GM18867 (cell line): Measurements from ENCODE around the gene MARS1.

Experiments used
- ATAC-seq: cut with Tn5 transposase; IDR thresholded peaks from one replicate; pipeline ENCODE4 v1.9.1; 2021; ENCODE audit warnings: mild to moderate bottlenecking, moderate library complexity; ENCODE audit not compliant: unreplicated experiment

The MARS1 gene

GRCh38 chr12:57470970-57471656 is 16.8 kb upstream of the MARS1 start:
- no peak for ATAC-seq

GRCh38 chr12:57471661-57472060 is 16.2 kb upstream of the MARS1 start:
- ATAC-seq = no peak

- ATAC-seq = no peak
Observed at GRCh38 chr12:57472391-57472790, 15.5 kb upstream of the MARS1 start.

- no peak for ATAC-seq
Observed at GRCh38 chr12:57473392-57473791, 14.5 kb upstream of the MARS1 start.

- no peak for ATAC-seq
Observed at GRCh38 chr12:57473886-57474285, 14.0 kb upstream of the MARS1 start.

- no peak for ATAC-seq
Observed at GRCh38 chr12:57474430-57474829, 13.4 kb upstream of the MARS1 start.

- ATAC-seq = no peak
Observed at GRCh38 chr12:57474862-57475261, 13.0 kb upstream of the MARS1 start.

GRCh38 chr12:57475271-57476161 is 12.4 kb upstream of the MARS1 start:
- no peak for ATAC-seq

GRCh38 chr12:57476162-57476992 is 11.5 kb upstream of the MARS1 start:
- no peak for ATAC-seq

GRCh38 chr12:57476993-57477709 is 10.7 kb upstream of the MARS1 start:
- ATAC-seq = no peak

GRCh38 chr12:57477710-57478681 is 9.9 kb upstream of the MARS1 start:
- ATAC-seq = peak; percentile 34

- no peak for ATAC-seq
Observed at GRCh38 chr12:57479043-57479375, 8.9 kb upstream of the MARS1 start.

GRCh38 chr12:57479376-57480115 is 8.3 kb upstream of the MARS1 start, which contains the start of gene ARHGAP9:
ARHGAP9 (minus strand) TSS chr12:57479866; CDS start chr12:57479406, 460 bp downstream.
- ATAC-seq = peak; percentile 42

GRCh38 chr12:57481671-57482070 is 6.2 kb upstream of the MARS1 start:
- no peak for ATAC-seq

- ATAC-seq = no peak
Observed at GRCh38 chr12:57483466-57483865, 4.4 kb upstream of the MARS1 start.

- no peak for ATAC-seq
Observed at GRCh38 chr12:57485695-57486094, 2.2 kb upstream of the MARS1 start.

- ATAC-seq = no peak
Observed at GRCh38 chr12:57487055-57487596, 742 bp upstream of the MARS1 start.

- ATAC-seq = no peak
Observed at GRCh38 chr12:57488402-57489156, 711 bp downstream of the MARS1 start.
